Glomerular visceral epithelial cell (primary cell): ENCODE measurements around the gene ACVRL1.

ENCODE experiments used
- DNase-seq: peaks from one replicate; pipeline ENCODE4 v3.0.0-alpha.2; 2016; ENCODE audit errors: extremely low spot score

ACVRL1 gene

GRCh38 chr12:51915951-51916350 is 8.6 kb downstream of the ACVRL1 start:
- DNase-seq: no peak

- no peak for DNase-seq
Measured at GRCh38 chr12:51917041-51917590, 9.8 kb downstream of the ACVRL1 start.

GRCh38 chr12:51917746-51918453 is 10.6 kb downstream of the ACVRL1 start:
- DNase-seq: no peak

GRCh38 chr12:51920046-51920445 is 12.7 kb downstream of the ACVRL1 start:
- DNase-seq: no peak

- no peak for DNase-seq
Measured at GRCh38 chr12:51921017-51921725, 13.9 kb downstream of the ACVRL1 start.

GRCh38 chr12:51922146-51922545 is 14.8 kb downstream of the ACVRL1 start:
- DNase-seq: no peak

- DNase-seq: peak; percentile 38
Measured at GRCh38 chr12:51922762-51923505, 15.6 kb downstream of the ACVRL1 start.

- peak; percentile 9 for DNase-seq
Measured at GRCh38 chr12:51923506-51924365, 16.4 kb downstream of the ACVRL1 start.

- no peak for DNase-seq
Measured at GRCh38 chr12:51924551-51925319, 17.4 kb downstream of the ACVRL1 start.

GRCh38 chr12:51925346-51926063 is 18.2 kb downstream of the ACVRL1 start:
- DNase-seq: no peak

GRCh38 chr12:51926064-51926632 is 18.8 kb downstream of the ACVRL1 start:
- DNase-seq: no peak

- DNase-seq: peak; percentile 21
Measured at GRCh38 chr12:51926718-51927117, 19.4 kb downstream of the ACVRL1 start.

- no peak for DNase-seq
Measured at GRCh38 chr12:51932218-51933076, 25.1 kb downstream of the ACVRL1 start.

GRCh38 chr12:51934080-51934479 is 26.8 kb downstream of the ACVRL1 start:
- no peak for DNase-seq

GRCh38 chr12:51937926-51938325 is 30.6 kb downstream of the ACVRL1 start:
- no peak for DNase-seq

GRCh38 chr12:51938726-51939125 is 31.4 kb downstream of the ACVRL1 start:
- no peak for DNase-seq

GRCh38 chr12:51941011-51941581 is 33.8 kb downstream of the ACVRL1 start:
- no peak for DNase-seq

- no peak for DNase-seq
Measured at GRCh38 chr12:51941604-51942003, 34.3 kb downstream of the ACVRL1 start.
